WI38 (cell line): ENCODE data around the gene PDZRN3.

Experiments
- H3K4me3 ChIP-seq: 2 replicates; pipeline ENCODE4 v1.5.1; 2011; ENCODE audit warnings: low read depth, mild to moderate bottlenecking, control low read depth, low read length
- TF ChIP-seq, protein P1 (sequence below): IDR thresholded peaks from 2 replicates; pipeline ENCODE4 v1.5.1; 2012; ENCODE audit warnings: low read depth, mild to moderate bottlenecking, control low read depth, low read length

PDZRN3 gene

DNA sequence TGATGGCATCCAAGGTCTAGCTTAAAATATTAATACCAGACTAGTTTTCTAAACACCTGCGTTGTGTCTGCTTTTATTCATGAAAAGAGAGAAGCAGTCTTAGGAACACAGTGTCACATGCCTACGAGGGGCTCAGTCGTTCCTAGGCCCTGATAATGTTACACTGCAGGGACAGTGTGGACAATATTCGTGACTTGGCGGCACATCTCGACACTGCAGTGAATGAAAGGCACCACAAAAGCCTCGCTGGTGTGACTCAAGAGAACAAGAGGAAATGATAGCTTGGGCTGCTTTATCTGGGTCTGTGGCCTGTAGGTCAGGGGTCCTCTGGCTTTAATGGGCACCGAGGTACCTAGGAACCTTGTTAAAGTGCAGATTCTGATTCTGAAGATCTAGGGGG lies 226.7 kb downstream of the PDZRN3 start:
- H3K4me3 ChIP-seq = no peak overlapping the region
- TF ChIP-seq, protein P1, sequence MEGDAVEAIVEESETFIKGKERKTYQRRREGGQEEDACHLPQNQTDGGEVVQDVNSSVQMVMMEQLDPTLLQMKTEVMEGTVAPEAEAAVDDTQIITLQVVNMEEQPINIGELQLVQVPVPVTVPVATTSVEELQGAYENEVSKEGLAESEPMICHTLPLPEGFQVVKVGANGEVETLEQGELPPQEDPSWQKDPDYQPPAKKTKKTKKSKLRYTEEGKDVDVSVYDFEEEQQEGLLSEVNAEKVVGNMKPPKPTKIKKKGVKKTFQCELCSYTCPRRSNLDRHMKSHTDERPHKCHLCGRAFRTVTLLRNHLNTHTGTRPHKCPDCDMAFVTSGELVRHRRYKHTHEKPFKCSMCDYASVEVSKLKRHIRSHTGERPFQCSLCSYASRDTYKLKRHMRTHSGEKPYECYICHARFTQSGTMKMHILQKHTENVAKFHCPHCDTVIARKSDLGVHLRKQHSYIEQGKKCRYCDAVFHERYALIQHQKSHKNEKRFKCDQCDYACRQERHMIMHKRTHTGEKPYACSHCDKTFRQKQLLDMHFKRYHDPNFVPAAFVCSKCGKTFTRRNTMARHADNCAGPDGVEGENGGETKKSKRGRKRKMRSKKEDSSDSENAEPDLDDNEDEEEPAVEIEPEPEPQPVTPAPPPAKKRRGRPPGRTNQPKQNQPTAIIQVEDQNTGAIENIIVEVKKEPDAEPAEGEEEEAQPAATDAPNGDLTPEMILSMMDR = no peak

DNA sequence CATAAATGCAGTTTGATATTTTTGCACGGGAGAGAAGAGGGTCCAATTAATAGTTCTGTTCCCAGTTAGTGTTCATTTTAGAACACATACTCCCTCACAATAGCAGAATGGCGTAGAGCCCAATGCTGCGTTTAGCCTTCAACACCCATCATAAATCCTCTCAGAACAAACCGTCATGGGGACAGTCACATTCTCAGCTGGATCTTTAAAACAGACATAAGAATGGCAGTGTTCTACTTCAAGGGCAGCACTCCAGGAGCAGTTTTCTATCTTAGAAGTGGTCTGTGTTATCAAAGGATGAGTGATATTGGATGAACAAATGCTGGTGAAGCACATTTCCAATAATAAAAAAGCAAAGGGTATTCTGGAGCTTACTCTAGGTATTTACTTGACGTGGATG lies 230.5 kb downstream of the PDZRN3 start:
- no peak overlapping the region for H3K4me3 ChIP-seq
- TF ChIP-seq, protein P1 = no peak

DNA sequence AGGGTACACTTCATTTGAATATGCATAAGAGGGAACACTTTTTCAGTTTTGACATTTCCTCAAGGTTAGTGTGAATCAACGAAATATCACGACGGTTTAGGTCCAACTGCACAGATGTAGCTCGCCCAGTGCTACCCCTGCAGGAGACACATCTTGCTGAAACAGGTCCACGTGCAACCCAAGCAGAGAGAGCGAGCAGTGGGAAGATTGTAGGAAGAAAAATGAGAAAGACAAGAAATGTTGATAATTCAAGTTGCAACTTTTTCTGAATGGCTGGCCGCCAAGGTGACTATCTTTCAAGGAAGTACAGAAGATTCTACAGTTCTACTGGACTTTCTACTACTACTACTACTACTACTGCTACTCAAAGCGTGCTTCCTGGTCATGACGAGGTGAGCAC lies 231.7 kb downstream of the PDZRN3 start:
- H3K4me3 ChIP-seq = no peak overlapping the region
- TF ChIP-seq, protein P1 = no peak

DNA sequence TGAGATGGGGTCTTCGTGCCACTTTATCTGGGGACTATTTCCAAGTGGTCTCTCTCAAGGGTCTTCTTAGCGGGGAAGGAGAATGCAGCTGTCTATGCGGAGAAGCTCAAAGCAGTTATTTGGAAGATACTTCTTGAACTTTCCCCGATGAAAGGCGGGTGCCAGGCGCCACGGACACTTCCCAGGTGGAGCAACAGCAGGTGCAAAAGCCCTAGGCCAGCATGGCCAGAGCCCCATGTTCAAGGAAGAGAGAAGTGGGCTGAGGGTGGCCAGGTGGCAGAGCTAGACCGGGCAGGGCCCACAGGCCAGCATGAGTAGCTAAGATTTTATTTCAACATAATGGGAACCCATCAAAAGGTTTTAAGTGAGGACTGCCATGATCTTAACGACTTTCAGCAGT lies 232.8 kb downstream of the PDZRN3 start:
- TF ChIP-seq, protein P1 = no peak
- no peak overlapping the region for H3K4me3 ChIP-seq

DNA sequence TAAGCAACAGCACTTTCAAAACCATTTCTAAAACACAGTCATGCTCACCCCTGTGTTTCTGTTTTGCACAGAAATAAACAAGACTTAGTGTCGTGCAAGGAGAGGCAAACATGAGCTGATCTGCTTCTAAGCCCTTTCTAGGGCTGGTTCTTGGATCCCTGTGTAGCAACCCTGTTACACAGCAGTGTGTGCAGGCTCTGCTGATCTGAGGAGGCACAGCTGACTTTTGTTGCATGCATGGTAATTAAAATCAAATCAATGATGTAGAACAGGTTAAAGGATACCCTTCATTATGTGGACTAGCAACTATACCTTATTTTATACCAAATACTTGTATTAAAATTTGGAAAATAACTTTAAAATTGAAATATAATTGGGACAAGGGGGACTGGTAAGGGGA lies 234.8 kb downstream of the PDZRN3 start:
- TF ChIP-seq, protein P1 = no peak
- no peak overlapping the region for H3K4me3 ChIP-seq

DNA sequence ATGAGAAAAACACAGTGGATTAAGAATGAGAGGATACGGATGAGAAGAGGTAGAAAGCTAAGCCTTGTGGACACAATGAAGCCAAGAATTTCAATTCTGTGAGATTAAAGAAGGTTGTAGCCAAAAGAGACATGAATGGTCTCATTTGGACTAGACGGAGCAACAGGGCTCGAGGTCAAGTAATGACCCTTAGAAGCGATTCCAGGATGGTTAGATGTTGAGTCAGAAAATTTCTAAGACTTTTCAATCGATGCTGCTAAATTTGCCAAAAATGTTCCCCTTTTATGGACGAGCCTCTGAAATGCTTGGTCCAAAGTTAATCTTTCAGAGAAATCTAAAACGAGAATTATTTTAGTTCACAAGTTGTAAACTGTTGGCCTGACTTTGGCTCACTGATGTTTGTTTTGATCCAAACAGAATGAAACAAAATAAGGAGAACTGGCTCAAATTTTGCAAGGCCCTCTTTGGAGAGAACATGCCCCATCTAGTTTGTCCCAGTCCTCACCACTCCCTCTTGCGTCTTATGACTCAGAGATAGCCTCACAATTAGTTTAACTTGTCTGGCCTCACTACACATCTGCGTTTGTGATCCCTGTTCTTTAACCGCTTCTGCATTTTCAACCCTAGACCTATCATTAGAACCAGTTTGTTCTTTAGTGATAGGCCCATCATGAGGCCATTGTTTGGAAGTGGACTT lies 235.5 kb downstream of the PDZRN3 start:
- TF ChIP-seq, protein P1 = no peak

DNA sequence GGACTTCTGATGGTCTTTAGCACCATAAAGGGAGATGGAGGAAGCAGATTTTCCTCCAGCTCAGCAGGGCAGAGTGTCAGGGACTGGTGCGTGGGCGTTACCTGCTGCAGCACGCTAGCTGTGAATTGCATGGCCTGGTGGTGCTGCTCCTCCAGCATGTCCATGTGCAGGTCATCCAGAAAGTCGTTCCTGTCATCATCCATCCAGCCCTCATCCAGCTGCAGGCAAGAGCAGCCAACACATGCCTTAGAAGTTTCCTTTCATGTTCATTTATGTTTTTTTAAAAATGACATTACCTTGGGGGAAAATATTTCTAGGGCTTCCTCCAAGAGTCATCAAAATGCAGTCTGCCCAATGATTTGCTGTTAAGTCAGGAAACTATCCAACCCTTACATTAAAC lies 239.2 kb downstream of the PDZRN3 start:
- no peak overlapping the region for H3K4me3 ChIP-seq
- TF ChIP-seq, protein P1 = no peak

More for the DNA sequence above, 235.5 kb downstream of the PDZRN3 start:
- no peak overlapping the region for H3K4me3 ChIP-seq
